MM.1S (cell line): Measurements from ENCODE around the gene LHX4.

ENCODE experiments used
- EZH2phosphoT487 ChIP-seq: fragments of 300-600 bp; sonication (generic); IDR thresholded peaks from 2 replicates; pipeline ENCODE4 v1.6.1; 2018; ENCODE audit warnings: antibody characterized with exemption, low read length
- TF ChIP-seq, protein P1 (sequence below): fragments of 300-600 bp; sonication (generic); IDR thresholded peaks from 2 replicates; pipeline ENCODE4 v1.5.1; 2016; ENCODE audit warnings: antibody characterized with exemption, low read length, mixed read lengths

- TF ChIP-seq, protein P1, sequence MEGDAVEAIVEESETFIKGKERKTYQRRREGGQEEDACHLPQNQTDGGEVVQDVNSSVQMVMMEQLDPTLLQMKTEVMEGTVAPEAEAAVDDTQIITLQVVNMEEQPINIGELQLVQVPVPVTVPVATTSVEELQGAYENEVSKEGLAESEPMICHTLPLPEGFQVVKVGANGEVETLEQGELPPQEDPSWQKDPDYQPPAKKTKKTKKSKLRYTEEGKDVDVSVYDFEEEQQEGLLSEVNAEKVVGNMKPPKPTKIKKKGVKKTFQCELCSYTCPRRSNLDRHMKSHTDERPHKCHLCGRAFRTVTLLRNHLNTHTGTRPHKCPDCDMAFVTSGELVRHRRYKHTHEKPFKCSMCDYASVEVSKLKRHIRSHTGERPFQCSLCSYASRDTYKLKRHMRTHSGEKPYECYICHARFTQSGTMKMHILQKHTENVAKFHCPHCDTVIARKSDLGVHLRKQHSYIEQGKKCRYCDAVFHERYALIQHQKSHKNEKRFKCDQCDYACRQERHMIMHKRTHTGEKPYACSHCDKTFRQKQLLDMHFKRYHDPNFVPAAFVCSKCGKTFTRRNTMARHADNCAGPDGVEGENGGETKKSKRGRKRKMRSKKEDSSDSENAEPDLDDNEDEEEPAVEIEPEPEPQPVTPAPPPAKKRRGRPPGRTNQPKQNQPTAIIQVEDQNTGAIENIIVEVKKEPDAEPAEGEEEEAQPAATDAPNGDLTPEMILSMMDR = no peak
- TF ChIP-seq EZH2phosphoT487 = no peak
Observed at GRCh38 chr1:180294711-180295110, 64.6 kb downstream of the LHX4 start.
